Skin epidermis (tissue), 12 donors: ENCODE measurements around the gene TTC17.
"Not testable (repeated sequence)": the region's sequence is repeated elsewhere in the genome, so short reads cannot be mapped to it uniquely, and the experiment has no call there.

Source experiments
- H3K27ac ChIP-seq, 21 experiments: fragments of 200-600 bp; sonication (generic) in 11 of 21; one replicate each; pipeline ENCODE4 v1.5.0; 2020; ENCODE audit warnings: mild to moderate bottlenecking in 3 of 21, inconsistent platforms in 2 of 21, moderate library complexity in 2 of 21
- H3K4me3 ChIP-seq, 7 experiments: fragments of 200-600 bp; sonication (generic) in 2 of 7; one replicate each; pipeline ENCODE4 v1.5.0; 2020; ENCODE audit warnings: inconsistent platforms in 2 of 7, mild to moderate bottlenecking in 2 of 7, moderate library complexity in 1 of 7

Gene TTC17

GRCh38 chr11:43434893-43435292 is 76.2 kb downstream of the TTC17 start:
- Histone ChIP-seq H3K27ac (no peak overlapping the region), H3K4me3 (no peak overlapping the region)

DNA sequence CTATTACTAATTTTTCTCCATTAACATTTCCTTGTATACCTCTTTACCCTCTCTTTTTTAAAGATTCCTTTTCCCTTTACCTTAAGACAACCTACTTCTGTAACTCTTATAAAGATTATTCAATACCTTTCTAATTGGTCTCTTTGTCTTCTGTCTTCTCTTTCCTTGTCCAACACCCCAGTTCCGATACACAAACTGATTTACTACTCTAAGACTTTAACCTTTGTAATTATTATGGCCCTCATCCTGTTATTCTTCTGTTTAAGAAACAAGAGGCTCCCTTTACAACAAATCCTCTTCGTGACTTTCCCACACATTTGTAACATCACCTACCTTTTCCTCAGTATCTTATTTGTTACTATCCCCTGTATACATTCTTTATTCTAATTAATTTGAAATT is 81.8 kb downstream of the TTC17 start:
- Histone ChIP-seq H3K4me3 (no peak overlapping the region), H3K27ac (no peak overlapping the region)

DNA sequence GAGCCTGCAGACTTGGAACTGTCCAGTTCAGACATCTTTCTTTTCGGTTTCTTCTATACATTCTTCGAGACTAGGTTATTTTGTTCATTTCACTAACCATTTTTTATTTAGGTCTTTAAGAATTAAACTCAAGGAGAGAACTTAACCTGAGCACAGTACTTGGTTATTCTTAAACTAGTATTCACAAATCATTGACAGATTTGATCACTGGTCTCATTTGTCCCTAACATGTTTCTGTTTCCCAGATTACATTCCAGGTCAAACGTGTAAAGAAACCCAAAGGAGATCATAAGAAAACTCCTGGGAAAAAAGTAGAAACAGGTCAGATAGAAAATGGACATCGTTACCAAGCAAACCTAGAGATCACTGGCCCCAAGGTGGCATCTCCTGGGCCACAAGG is 85.1 kb downstream of the TTC17 start:
- no peak overlapping the region for H3K27ac ChIP-seq
- H3K4me3 ChIP-seq: no peak overlapping the region

- H3K4me3 ChIP-seq: no peak overlapping the region
- H3K27ac ChIP-seq: no peak overlapping the region
Observed at GRCh38 chr11:43447151-43447550, 88.4 kb downstream of the TTC17 start.

DNA sequence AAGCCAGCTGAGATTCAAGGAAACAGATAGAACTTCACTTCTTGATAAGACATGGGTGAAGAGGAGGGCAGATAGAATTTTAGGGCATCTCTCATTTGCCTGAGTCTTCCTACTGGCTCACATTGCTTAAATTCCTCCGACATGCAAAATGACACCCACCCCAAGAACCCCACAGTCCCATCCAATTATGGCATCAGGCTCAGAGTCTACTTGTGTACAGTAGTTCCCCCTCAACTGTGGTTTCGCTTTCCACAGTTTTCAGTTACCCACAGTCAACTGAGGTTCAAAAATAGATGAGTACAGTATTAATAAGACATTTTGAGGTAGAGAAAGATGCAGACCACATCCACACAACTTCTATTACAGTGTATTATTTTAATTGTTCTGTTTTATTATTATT is 99.8 kb downstream of the TTC17 start:
- H3K4me3 ChIP-seq: no peak overlapping the region
- no peak overlapping the region for H3K27ac ChIP-seq

DNA sequence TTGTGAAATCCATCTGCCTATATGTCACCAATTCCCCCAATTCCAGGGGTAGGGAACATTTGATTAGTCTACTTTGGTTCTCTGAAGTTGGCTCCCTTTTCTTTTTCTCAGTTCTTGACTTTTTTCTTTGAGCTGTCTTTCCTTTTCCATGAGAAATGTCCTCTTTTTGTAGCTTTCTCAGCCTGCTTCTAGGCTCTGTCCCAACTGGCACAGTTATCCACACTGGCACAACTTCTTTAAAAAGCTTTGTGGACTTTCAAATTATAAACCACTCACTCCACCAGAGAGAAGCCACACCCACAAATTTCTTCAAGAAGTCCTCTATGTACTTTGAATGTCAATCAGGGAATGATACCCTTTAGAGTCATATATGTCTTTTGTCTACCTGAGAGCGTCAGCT is 100.5 kb downstream of the TTC17 start:
- Histone ChIP-seq H3K4me3 (no peak overlapping the region), H3K27ac (no peak overlapping the region)

DNA sequence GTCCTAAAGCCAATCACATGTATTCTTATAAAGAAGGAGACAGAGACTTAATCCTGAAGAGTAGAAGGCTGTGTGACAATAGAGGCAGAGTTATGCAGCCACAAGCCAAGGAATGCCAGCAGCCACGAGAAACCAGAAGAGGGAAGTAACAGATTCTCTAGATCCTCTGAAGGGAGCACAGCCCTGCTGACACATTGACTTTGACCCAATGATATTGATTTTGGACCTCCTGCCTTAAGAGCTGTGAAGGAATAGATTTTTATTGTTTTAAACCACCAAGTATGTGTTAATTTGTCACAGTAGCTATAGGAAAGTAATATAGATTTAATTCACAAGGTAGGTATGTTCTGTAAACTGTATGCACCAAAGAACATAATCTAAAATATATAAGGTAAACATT is 103.6 kb downstream of the TTC17 start:
- H3K4me3 ChIP-seq: no peak overlapping the region
- H3K27ac ChIP-seq: no peak overlapping the region

GRCh38 chr11:43467958-43468357 is 109.2 kb downstream of the TTC17 start:
- no peak overlapping the region for H3K27ac ChIP-seq
- no peak overlapping the region for H3K4me3 ChIP-seq

DNA sequence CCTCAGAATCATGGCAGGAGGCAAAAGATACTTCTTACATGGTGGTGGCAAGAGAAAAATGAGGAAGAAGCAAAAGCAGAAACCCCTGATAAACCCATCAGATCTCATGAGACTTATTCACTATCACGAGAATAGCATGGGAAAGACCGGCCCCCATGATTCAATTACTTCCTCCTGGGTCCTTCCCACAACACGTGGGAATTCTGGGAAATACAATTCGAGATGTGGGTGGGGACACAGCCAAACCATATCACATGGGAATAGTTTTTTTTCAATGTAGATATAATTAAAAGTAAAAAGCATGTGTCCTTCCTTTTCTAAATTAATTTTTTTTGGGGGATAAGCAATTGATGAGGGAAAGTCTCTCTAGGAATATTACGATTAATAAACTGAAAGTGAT is 118.8 kb downstream of the TTC17 start:
- H3K4me3 ChIP-seq, H3K27ac ChIP-seq: not testable (repeated sequence)

DNA sequence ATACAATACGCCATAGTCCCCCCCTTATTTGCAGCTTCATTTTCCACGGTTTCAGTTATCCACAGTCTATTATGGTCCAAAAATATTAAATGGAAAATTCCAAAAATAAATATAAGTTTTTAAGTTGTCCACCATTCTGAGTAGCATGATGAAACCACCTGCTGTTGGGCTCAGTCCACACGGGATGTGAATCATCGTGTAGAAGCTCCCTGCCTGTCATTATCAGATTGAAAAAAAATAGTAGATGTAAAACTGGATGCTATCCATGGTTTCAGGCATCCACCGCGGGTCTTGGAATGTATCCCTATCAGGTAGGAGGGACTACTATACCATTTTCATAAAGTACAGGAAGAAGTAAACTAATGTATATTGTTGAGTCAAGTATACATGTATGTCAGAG is 127.4 kb downstream of the TTC17 start:
- Histone ChIP-seq H3K27ac (no peak overlapping the region), H3K4me3 (no peak overlapping the region)

- Histone ChIP-seq H3K4me3 (no peak overlapping the region), H3K27ac (no peak overlapping the region)
Observed at GRCh38 chr11:43489869-43490465, 131.2 kb downstream of the TTC17 start.

DNA sequence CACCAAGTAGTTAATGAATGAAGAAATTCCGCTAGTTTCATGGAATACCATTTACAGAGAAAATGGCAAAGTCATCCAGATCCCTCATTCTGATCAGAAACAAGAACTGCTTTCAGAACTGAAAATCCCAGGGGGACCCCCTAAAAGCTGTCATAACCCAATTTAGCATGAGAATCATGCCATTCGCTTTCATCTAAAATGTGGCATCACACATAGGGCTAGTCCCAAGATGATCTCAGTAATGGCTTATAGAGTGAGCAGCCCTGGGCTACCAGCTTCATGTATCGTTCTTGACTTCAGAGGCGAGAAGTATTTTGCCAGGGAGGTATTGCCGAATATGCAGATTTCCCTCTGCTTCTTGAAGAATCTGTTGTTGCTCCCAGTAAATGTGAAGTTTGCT is 134.0 kb downstream of the TTC17 start:
- no peak overlapping the region for H3K27ac ChIP-seq
- H3K4me3 ChIP-seq: no peak overlapping the region

DNA sequence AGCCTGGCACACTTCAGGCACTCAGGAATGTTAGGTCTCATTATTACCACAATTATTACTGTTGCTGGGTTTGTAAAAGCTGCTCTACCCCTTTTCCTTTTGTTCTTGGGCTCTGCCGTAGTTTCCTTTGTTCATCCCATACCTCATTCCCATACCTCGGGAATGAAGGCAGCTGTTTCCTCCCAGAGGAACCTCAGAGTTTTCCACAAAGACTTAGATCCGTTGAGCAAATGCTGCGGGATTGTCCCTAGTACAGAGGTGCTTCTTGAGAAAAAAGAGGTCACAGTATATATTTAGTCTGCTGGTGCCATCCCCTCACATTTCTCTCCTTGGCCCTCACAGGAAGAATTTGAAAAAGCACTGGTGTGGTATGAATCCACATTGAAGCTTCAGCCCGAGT is 134.7 kb downstream of the TTC17 start:
- Histone ChIP-seq H3K4me3 (no peak overlapping the region), H3K27ac (no peak overlapping the region)

GRCh38 chr11:43497144-43497543 is 138.4 kb downstream of the TTC17 start:
- no peak overlapping the region for H3K27ac ChIP-seq
- H3K4me3 ChIP-seq: no peak overlapping the region

DNA sequence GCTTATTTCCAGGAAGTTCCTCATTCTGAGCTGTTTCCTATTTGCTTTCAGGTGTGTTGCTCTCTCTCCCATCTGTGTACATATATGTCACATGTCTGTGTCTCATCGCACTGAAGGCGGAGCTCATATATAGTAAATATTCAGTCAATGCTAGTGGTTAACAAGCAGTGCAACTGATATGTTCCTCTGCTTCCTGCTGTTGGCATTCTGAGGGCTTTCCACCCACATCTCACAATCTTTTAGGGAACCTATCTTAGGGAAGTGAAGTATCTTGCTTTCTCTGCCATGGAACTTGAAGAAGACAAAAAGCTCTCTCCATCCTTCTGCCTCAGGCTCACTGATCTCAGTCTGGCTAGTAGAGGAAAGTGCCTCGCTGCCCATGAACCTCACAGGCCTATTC is 139.8 kb downstream of the TTC17 start:
- Histone ChIP-seq H3K4me3 (no peak overlapping the region), H3K27ac (no peak overlapping the region)

DNA sequence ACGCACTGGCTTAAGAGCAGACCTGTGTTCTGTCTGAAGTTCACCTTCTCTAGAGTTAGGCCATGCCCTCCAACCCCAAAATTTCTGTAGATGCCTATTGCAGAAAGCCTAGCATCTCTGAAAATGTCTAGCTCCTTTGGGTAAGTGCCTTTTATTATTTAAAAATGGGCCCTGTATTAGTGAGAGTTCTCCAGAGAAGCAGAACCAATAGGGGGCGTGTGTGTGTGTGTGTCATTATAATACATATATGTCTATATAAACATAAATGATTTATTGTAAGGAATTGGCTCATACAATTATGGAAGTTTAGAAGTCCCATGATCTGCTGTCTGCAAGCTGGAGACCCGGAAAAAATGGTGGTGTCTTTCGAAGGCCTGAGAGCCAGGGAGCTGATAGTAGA is 144.7 kb downstream of the TTC17 start:
- H3K27ac ChIP-seq: no peak overlapping the region
- no peak overlapping the region for H3K4me3 ChIP-seq

GRCh38 chr11:43504316-43504950 is 145.7 kb downstream of the TTC17 start:
- Histone ChIP-seq H3K27ac (no peak overlapping the region), H3K4me3 (no peak overlapping the region)

DNA sequence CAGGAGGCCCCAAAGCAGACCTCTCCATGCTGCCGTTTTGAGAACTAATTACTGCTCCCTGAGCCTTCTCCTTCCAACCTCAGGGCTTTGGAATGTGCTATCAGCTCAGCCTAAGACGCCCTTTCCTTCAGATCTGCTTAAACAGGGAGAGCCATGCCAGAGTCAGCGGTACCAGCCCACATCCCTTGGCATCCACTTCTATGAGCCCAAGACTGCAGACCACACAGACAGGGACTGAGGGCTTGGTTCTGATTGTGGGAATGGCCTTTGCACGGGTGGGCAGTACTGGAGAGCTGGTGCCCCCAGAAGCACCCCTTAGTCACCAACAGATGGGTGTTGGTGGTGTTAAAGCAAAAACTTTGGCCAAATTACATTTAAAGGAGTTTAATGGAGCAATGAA is 146.5 kb downstream of the TTC17 start:
- Histone ChIP-seq H3K4me3 (no peak overlapping the region), H3K27ac (no peak overlapping the region)

DNA sequence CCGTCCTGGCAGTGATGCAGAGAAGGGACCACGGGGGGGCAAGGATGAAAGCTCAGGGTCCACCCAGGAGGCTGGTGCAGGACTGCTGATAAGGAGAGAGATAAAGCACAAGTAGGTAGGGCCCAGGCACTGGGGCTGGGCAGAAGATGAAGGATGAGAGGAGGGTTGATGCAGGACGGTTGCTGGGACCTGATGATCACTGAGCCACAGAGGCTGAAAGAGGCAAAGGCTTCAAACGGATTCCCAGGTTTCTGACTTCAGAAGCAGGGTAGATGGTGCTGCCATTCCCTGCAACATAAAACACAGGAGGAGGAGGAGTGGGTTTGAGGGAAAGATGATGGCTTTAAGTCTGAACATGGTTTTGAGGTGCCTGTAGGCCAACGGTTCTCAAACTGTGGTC is 148.5 kb downstream of the TTC17 start:
- Histone ChIP-seq H3K27ac (no peak overlapping the region), H3K4me3 (no peak overlapping the region)

DNA sequence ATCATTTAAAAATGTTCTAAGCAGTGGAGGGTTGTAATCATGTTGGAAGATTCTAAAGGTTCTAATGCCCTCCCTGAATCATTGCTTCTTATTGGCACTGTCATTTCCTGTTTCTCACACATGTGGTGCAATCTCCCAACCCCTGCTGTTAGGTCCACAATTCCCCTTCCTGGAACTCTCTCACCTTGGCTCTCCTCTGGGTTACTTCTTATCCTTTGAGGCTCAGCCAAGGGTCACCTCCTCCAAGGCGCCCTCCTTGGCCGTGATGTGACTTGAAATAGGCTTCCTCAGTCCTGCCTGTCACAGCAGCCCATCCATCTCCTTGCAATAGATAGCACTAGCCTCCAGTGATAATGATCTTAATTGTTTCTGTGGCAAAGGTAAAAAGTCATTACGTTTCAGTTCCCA is 149.8 kb downstream of the TTC17 start:
- Histone ChIP-seq H3K27ac (no peak overlapping the region), H3K4me3 (no peak overlapping the region)

GRCh38 chr11:43511959-43512358 is 153.2 kb downstream of the TTC17 start:
- H3K27ac ChIP-seq: no peak overlapping the region
- no peak overlapping the region for H3K4me3 ChIP-seq

DNA sequence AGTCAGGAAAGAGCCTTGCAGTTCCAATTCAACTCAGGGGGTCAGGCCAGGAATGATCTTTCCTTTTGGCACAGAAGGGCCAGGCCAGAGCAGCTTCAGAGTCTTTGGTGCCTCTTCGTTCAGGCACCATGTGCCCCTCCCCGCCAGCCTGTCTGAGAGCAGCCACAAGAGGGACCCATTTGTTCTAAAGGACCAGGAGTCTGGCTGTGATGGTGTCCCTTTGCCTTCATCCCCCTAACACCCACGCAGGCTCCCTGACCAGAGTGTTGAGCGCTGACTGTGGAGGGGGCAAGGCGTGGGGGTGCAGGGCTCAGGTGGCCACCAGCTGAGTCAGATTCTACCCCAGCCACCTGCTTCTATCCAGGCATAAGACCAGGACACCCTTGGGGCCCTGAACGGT is 156.4 kb downstream of the TTC17 start:
- Histone ChIP-seq H3K27ac (no peak overlapping the region), H3K4me3 (no peak overlapping the region)
